HEK293T (cell line): Measurements from ENCODE around the gene ITGB6.

Experiments used
- CTCF ChIA-PET: fragments of 350-600 bp; formaldehyde crosslinking; extraction: SDS; loops from one replicate; lab custom pipeline; 2021; ENCODE audit warnings: antibody characterized with exemption, inconsistent platforms; lab: Yijun Ruan, JAX
- POLR2A ChIA-PET: fragments of 350-600 bp; formaldehyde crosslinking; extraction: SDS; loops from one replicate; lab custom pipeline; 2020; ENCODE audit warnings: antibody characterized with exemption, inconsistent platforms; lab: Yijun Ruan, JAX
- DNase-seq: peaks from one replicate; pipeline ENCODE4 v3.0.0; 2012; ENCODE audit warnings: mixed read lengths; ENCODE audit errors: extremely low spot score
- ARNT ChIP-seq: fragments of 450-650 bp; IDR thresholded peaks from 2 replicates; pipeline ENCODE4 v1.6.1; 2017; ENCODE audit warnings: mild to moderate bottlenecking
- BHLHE40 ChIP-seq: fragments of 450-650 bp; IDR thresholded peaks from 2 replicates; pipeline ENCODE4 v1.6.1; 2016; ENCODE audit warnings: mild to moderate bottlenecking, moderate library complexity, borderline replicate concordance
- CTBP1 ChIP-seq: fragments of 450-650 bp; IDR thresholded peaks from 2 replicates; pipeline ENCODE4 v1.6.1; 2016; ENCODE audit warnings: borderline replicate concordance
- ELF4 ChIP-seq: fragments of 450-650 bp; IDR thresholded peaks from 2 replicates; pipeline ENCODE4 v1.6.1; 2017; ENCODE audit warnings: antibody characterized with exemption
- FOXA1 ChIP-seq: fragments of 450-650 bp; IDR thresholded peaks from 2 replicates; pipeline ENCODE4 v1.6.1; 2016; ENCODE audit warnings: mild to moderate bottlenecking
- FOXK2 ChIP-seq: fragments of 450-650 bp; IDR thresholded peaks from 2 replicates; pipeline ENCODE4 v1.6.1; 2016; ENCODE audit warnings: mild to moderate bottlenecking
- FOXM1 ChIP-seq: fragments of 450-650 bp; IDR thresholded peaks from 2 replicates; pipeline ENCODE4 v1.6.1; 2017; ENCODE audit warnings: mild to moderate bottlenecking, borderline replicate concordance
- HDGF ChIP-seq: fragments of 450-650 bp; IDR thresholded peaks from 2 replicates; pipeline ENCODE4 v1.6.1; 2017; ENCODE audit warnings: antibody characterized with exemption, borderline replicate concordance
- L3MBTL2 ChIP-seq: fragments of 450-650 bp; conservative IDR thresholded peaks from 2 replicates; pipeline ENCODE4 v1.6.1; 2016; ENCODE audit warnings: mild to moderate bottlenecking
- LEF1 ChIP-seq: fragments of 450-650 bp; IDR thresholded peaks from 2 replicates; pipeline ENCODE4 v1.6.1; 2017; ENCODE audit warnings: mild to moderate bottlenecking, borderline replicate concordance
- NFRKB ChIP-seq: fragments of 450-650 bp; IDR thresholded peaks from 2 replicates; pipeline ENCODE4 v1.6.1; 2016; ENCODE audit warnings: mild to moderate bottlenecking, moderate library complexity
- SP1 ChIP-seq: fragments of 450-650 bp; IDR thresholded peaks from 2 replicates; pipeline ENCODE4 v1.6.1; 2017
- SUZ12 ChIP-seq: fragments of 450-650 bp; IDR thresholded peaks from 2 replicates; pipeline ENCODE4 v1.6.1; 2016; ENCODE audit warnings: mild to moderate bottlenecking
- TARDBP ChIP-seq: fragments of 450-650 bp; IDR thresholded peaks from 2 replicates; pipeline ENCODE4 v1.6.1; 2016
- ZNF384 ChIP-seq: fragments of 450-650 bp; IDR thresholded peaks from 2 replicates; pipeline ENCODE4 v1.6.1; 2016
- TF ChIP-seq, protein P1 (sequence below): fragments of 450-650 bp; IDR thresholded peaks from 2 replicates; pipeline ENCODE4 v1.6.1; 2016

ITGB6 gene

DNA sequence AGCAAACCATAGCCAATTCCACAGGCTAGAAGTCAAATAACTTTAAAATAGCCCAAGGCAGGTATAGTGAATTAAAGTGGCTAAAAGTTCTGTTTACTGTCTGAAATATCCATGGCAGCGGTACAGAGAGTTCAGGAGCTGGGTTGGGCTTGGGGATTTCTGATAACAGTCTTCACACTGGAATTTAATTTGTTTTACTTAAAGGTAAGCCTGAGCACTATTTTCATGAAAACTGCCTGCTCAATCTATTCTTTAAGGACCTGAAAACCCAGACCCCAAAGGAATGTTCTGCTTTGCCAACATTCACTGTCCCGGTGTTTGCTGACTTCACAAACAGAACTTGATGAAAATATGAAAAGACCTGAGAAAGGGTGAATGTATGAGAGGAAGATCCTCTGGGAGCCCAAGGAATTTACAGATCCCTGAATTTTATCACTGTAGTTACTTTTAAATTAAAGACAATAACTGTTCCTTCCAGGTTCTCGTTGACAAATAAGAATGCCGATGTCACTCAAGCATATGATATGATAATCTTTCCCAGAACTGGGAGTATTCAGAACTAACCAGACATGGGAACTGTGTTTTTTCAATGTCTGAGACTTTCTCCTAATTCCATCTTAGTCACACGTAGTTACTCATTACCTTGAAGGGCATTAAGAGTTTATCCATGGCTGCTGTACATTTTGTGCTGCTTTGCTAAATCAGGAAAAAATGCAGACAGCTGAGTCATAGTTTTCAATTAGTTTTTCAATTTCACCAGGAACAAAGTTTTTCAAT lies 28.3 kb upstream of the ITGB6 start:
- CTCF ChIA-PET: no interaction called here
- no peak for DNase-seq
- POLR2A ChIA-PET: no interaction called here
- no peak for TF ChIP-seq FOXA1
- no peak for TF ChIP-seq NFRKB
- no peak for TF ChIP-seq TARDBP

DNA sequence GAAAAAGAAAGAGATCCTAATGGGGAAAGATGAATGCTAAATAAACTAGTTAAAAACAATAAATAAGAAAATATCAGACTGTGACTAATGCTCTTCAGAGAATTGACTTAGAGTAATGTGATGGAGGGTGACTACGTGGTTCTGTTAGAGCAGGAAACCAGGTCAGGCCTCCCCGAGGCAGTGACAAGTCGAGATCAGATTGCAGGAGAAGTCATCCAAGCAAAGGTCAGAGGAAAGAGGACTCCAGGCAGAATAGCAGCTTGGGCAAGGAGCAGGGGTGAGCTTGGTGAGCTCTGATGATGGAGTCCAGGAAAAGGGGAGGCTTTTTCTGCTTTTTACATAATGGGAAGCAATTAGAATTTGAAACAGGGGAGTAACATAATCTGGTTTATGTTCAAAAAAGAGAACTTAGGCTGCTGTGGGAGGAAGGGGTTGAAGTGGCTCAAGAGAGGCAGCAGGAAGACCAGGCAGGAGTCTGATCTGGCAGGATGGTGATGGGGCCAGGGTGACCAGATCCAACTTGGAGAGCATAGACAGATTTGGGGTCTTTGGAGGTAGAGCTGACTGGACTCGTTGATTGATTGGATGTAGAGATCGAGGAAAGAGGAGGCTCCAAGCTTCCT lies 27.3 kb upstream of the ITGB6 start:
- DNase-seq: no peak
- ChIA-PET POLR2A (no interaction called here), CTCF (no interaction called here)
- TF ChIP-seq BHLHE40 (no peak), L3MBTL2 (no peak), ELF4 (no peak), SP1 (no peak), ARNT (no peak), HDGF (no peak), CTBP1 (no peak), LEF1 (no peak), FOXA1 (no peak), FOXM1 (no peak), TARDBP (no peak), NFRKB (no peak), FOXK2 (no peak), SUZ12 (no peak), ZNF384 (no peak)
- TF ChIP-seq, protein P1, sequence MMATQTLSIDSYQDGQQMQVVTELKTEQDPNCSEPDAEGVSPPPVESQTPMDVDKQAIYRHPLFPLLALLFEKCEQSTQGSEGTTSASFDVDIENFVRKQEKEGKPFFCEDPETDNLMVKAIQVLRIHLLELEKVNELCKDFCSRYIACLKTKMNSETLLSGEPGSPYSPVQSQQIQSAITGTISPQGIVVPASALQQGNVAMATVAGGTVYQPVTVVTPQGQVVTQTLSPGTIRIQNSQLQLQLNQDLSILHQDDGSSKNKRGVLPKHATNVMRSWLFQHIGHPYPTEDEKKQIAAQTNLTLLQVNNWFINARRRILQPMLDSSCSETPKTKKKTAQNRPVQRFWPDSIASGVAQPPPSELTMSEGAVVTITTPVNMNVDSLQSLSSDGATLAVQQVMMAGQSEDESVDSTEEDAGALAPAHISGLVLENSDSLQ: no peak

DNA sequence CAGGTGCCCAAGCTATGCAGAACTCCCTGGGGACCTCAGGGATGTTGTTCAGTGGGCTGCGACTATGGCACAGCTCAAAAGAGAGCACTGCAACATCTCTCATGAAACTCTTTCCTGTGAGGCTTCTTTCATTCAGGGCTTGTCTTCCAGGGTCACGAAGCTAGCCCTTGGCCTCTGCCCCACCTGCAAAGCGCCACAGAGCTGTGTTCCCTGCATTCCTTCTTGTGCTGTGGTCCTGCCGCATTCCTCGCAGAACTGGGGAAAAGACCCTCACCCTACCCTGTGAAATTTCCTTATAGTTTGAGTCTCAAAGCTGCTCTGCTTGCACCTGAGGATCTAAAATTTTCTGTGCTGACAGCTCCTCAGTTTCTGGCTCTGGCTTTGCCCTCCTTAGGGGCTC lies 26.3 kb upstream of the ITGB6 start:
- TF ChIP-seq, protein P1: no peak
- TF ChIP-seq ZNF384: no peak
- TF ChIP-seq ELF4: no peak
- no peak for TF ChIP-seq SUZ12
- TF ChIP-seq TARDBP: no peak
- TF ChIP-seq HDGF: no peak
- TF ChIP-seq BHLHE40: no peak
- no peak for TF ChIP-seq FOXM1
- ChIA-PET POLR2A (no interaction called here), CTCF (interaction anchor here (0.5 kb wide), 1 partner anchor 20 kb away, joined by 5 read pairs; no protein-coding TSS in a partner anchor)
- no peak for DNase-seq

DNA sequence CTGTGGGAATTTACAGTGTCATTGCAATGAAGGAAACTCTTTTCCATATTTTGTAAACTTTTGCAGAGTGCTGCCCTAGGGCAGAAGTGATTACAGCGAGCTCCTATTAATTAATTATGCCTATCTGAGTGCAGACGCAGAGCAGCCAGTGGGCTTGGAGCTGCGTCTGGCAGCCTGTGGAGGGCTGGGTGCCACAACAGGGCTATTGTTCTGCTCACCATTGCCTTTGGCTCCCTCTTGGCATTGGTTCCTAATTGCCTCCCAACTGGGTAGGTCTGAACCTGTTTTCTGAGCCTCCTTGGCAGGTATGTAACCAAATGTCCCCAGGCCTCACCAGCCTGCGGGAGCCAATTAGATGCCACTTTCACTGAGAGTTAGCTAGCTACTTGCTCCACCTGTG lies 25.6 kb upstream of the ITGB6 start:
- ChIA-PET POLR2A (no interaction called here), CTCF (interaction anchor here (0.6 kb wide), 1 partner anchor 14 kb away, joined by 3 read pairs; no protein-coding TSS in a partner anchor)
- TF ChIP-seq ZNF384 (no peak), SP1 (no peak), FOXK2 (no peak), LEF1 (no peak), HDGF (no peak), ELF4 (no peak), SUZ12 (no peak), NFRKB (no peak), BHLHE40 (no peak), TARDBP (no peak), FOXA1 (no peak), FOXM1 (no peak), CTBP1 (no peak)

DNA sequence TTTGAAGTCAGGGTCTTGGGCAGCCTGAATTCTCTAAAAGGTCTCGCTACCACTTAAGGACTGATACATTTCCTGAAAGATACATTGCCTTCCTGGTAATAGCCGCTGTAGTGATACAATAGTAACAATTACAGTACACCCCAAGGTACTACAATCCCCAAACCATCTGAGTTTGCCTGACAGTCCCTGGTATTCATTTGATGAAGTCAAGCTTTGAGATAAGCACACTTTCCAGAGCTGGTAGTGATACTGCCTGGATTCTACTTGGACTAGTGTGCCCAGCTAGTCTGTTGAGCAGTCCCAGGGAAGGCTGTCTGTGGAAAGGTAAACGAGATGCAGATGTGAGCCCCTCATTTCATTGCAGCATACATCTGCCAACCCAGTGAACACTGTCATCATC lies 24.4 kb upstream of the ITGB6 start:
- POLR2A ChIA-PET: interaction anchor here (1.0 kb wide), 1 partner anchor 46 kb away, joined by 3 read pairs; no protein-coding TSS in a partner anchor
- no peak for DNase-seq
- CTCF ChIA-PET: no interaction called here
- no peak for TF ChIP-seq FOXM1

More for the DNA sequence above, 25.6 kb upstream of the ITGB6 start:
- DNase-seq: no peak

DNA sequence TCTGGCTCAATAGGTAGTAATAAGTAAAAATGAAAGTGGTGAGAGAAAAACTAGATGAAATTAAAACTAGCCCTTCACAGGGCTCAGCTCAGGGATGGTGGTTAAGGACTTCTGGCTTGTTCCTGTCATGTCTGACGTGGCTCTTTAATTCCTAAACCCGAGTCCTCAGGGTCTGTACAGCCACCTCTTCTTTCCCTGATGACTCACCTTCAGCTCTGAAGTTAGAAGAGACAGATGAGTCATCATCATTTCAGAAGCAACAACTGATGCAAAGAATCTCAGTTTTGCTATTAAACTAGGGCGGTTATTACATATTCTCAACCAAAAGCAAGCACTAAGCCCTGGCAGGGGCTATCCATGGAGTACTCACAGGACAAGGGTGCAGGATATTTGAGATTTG lies 24.0 kb upstream of the ITGB6 start:
- ChIA-PET CTCF (no interaction called here), POLR2A (interaction anchor here (1.0 kb wide), 1 partner anchor 46 kb away, joined by 3 read pairs; no protein-coding TSS in a partner anchor)

DNA sequence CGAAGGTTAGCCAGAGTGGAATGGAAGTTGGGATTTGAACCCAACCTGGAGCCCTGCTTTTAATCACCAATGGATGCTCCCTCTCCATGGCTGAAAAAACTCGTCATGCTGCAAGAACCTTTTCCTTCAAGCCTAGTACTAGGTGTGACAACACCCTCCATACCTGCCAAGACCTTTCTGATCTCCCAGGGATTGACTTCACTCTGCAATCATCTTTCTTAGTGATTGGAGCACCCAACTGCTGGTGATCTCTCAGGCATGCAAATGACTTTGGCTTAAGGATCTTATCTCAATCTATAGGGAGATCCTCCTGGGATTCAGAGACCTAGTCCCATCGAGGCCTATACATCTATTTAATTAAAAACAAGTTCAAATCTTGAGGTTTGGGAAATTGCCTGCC lies 23.5 kb upstream of the ITGB6 start:
- CTCF ChIA-PET: no interaction called here
- TF ChIP-seq, protein P1: no peak
- no peak for TF ChIP-seq HDGF
- no peak for TF ChIP-seq BHLHE40
- no peak for TF ChIP-seq SUZ12
- no peak for TF ChIP-seq FOXA1
- TF ChIP-seq SP1: no peak
- no peak for TF ChIP-seq TARDBP
- no peak for TF ChIP-seq FOXM1
- TF ChIP-seq CTBP1: no peak
- no peak for TF ChIP-seq FOXK2
- TF ChIP-seq L3MBTL2: no peak
- TF ChIP-seq ZNF384: no peak
- TF ChIP-seq NFRKB: no peak
- TF ChIP-seq LEF1: no peak
- TF ChIP-seq ARNT: no peak
- TF ChIP-seq ELF4: no peak
- no peak for DNase-seq
- POLR2A ChIA-PET: interaction anchor here (1.0 kb wide), 1 partner anchor 47 kb away, joined by 3 read pairs; no protein-coding TSS in a partner anchor

More for the DNA sequence above, 24.0 kb upstream of the ITGB6 start:
- TF ChIP-seq HDGF: no peak
- peak; percentile 35 for DNase-seq
